ENCODE data around the gene CSTPP1.

CSTPP1 gene

GRCh38 chr11:47148270-47148669, 211.7 kb downstream of the CSTPP1 start:
- H3K27ac ChIP-seq, result no peak overlapping the region
- H3K4me2 ChIP-seq, result no peak overlapping the region
- H4K20me1 ChIP-seq (ENCODE audit: insufficient read depth), result no peaks in the 10 kb centered on the region; the same call in 1 of the 2 replicates
- H2AFZ ChIP-seq (ENCODE audit: low read depth), result no peak overlapping the region
- no peaks in the 10 kb centered on the region for H3K27me3 ChIP-seq (ENCODE audit: insufficient read depth, low read depth)
- H3K9ac ChIP-seq, result no peak overlapping the region
- no peak for TF ChIP-seq CTCF (conservative IDR thresholded peaks at IDR 0.05; ENCODE audit: low read depth, low read length)
- H3K4me3 ChIP-seq (IDR thresholded peaks at IDR 0.05; ENCODE audit: insufficient read depth, low read depth, low read length), result no peak overlapping the region
- no peaks in the 10 kb centered on the region for H3K79me2 ChIP-seq (ENCODE audit: insufficient read depth, low read depth)
- H3K4me1 ChIP-seq (ENCODE audit: low read depth, poor library complexity, severe bottlenecking), result no peaks in the 10 kb centered on the region
- H3K36me3 ChIP-seq (ENCODE audit: insufficient read depth), result no peaks in the 10 kb centered on the region

- Histone ChIP-seq H3K36me3 (ENCODE audit: insufficient read depth) (no peaks in the 10 kb centered on the region), H3K27me3 (ENCODE audit: insufficient read depth, low read depth) (no peaks in the 10 kb centered on the region), H3K4me2 (no peak overlapping the region), H3K9ac (no peak overlapping the region), H3K4me1 (ENCODE audit: low read depth, poor library complexity, severe bottlenecking) (no peaks in the 10 kb centered on the region), H4K20me1 (ENCODE audit: insufficient read depth) (no peaks in the 10 kb centered on the region; the same call in 1 of the 2 replicates), H3K79me2 (ENCODE audit: insufficient read depth, low read depth) (no peaks in the 10 kb centered on the region), H2AFZ (ENCODE audit: low read depth) (no peak overlapping the region), H3K4me3 (IDR thresholded peaks at IDR 0.05; ENCODE audit: insufficient read depth, low read depth, low read length) (no peak overlapping the region), H3K27ac (no peak overlapping the region)
- no peak for TF ChIP-seq CTCF (conservative IDR thresholded peaks at IDR 0.05; ENCODE audit: low read depth, low read length)
Measured at GRCh38 chr11:47148903-47149531, 212.5 kb downstream of the CSTPP1 start.

- Histone ChIP-seq H3K9ac (no peak overlapping the region), H4K20me1 (ENCODE audit: insufficient read depth) (no peaks in the 10 kb centered on the region; the same call in 1 of the 2 replicates), H2AFZ (ENCODE audit: low read depth) (no peak overlapping the region), H3K4me3 (IDR thresholded peaks at IDR 0.05; ENCODE audit: insufficient read depth, low read depth, low read length) (no peak overlapping the region), H3K27me3 (ENCODE audit: insufficient read depth, low read depth) (no peaks in the 10 kb centered on the region), H3K4me1 (ENCODE audit: low read depth, poor library complexity, severe bottlenecking) (no peaks in the 10 kb centered on the region), H3K27ac (no peak overlapping the region), H3K79me2 (ENCODE audit: insufficient read depth, low read depth) (no peaks in the 10 kb centered on the region), H3K4me2 (no peak overlapping the region), H3K36me3 (ENCODE audit: insufficient read depth) (no peaks in the 10 kb centered on the region)
- no peak for TF ChIP-seq CTCF (conservative IDR thresholded peaks at IDR 0.05; ENCODE audit: low read depth, low read length)
Measured at GRCh38 chr11:47149782-47150181, 213.2 kb downstream of the CSTPP1 start.

GRCh38 chr11:47152126-47152952, 215.8 kb downstream of the CSTPP1 start:
- no peaks in the 10 kb centered on the region for H3K36me3 ChIP-seq (ENCODE audit: insufficient read depth)
- H3K4me1 ChIP-seq (ENCODE audit: low read depth, poor library complexity, severe bottlenecking), result no peaks in the 10 kb centered on the region
- no peaks in the 10 kb centered on the region for H3K27me3 ChIP-seq (ENCODE audit: insufficient read depth, low read depth)
- no peak overlapping the region for H3K4me3 ChIP-seq (IDR thresholded peaks at IDR 0.05; ENCODE audit: insufficient read depth, low read depth, low read length)
- H3K9ac ChIP-seq, result no peak overlapping the region
- no peaks in the 10 kb centered on the region; the same call in 1 of the 2 replicates for H4K20me1 ChIP-seq (ENCODE audit: insufficient read depth)
- no peaks in the 10 kb centered on the region for H3K79me2 ChIP-seq (ENCODE audit: insufficient read depth, low read depth)
- H3K27ac ChIP-seq, result no peak overlapping the region
- H2AFZ ChIP-seq (ENCODE audit: low read depth), result no peak overlapping the region
- no peak for TF ChIP-seq CTCF (conservative IDR thresholded peaks at IDR 0.05; ENCODE audit: low read depth, low read length)
- no peak overlapping the region for H3K4me2 ChIP-seq

All from KMS-11 (cell line).